HG02642 (cell line): ENCODE results near the gene PCDHGB3.
A peak's percentile ranks its signal among the peaks of the same experiment; 100 is the strongest.
"Not testable (repeated sequence)": the region's sequence is repeated elsewhere in the genome, so short reads cannot be mapped to it uniquely, and the experiment has no call there.

ENCODE experiments used
- ATAC-seq: cut with Tn5 transposase; IDR thresholded peaks from one replicate; pipeline ENCODE4 v1.9.1; 2021; ENCODE audit warnings: mild to moderate bottlenecking; ENCODE audit not compliant: unreplicated experiment, poor library complexity

PCDHGB3 gene

DNA sequence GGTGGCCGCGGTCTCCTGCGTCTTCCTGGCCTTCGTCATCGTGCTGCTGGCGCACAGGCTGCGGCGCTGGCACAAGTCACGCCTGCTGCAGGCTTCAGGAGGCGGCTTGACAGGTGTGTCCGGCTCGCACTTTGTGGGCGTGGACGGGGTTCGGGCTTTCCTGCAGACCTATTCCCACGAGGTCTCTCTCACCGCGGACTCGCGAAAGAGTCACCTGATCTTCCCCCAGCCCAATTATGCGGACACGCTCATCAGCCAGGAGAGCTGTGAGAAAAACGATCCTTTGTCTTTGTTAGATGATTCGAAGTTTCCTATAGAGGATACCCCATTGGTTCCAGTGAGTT lies 45.2 kb downstream of the PCDHGB3 start:
- ATAC-seq = not testable (repeated sequence)

GRCh38 chr5:141417494-141418172 lies 47.6 kb downstream of the PCDHGB3 start, which contains the start of gene PCDHGB7:
TSS of gene PCDHGB7 (plus strand) at chr5:141417677. CDS start at chr5:141417860, 183 bp downstream.
- peak; percentile 84 for ATAC-seq

- no peak for ATAC-seq
Measured at GRCh38 chr5:141419074-141419880, 49.2 kb downstream of the PCDHGB3 start.

GRCh38 chr5:141420855-141421488 lies 50.9 kb downstream of the PCDHGB3 start, which contains the start of gene PCDHGA11:
TSS of gene PCDHGA11 (plus strand) at chr5:141421051. CDS start at chr5:141421228, 177 bp downstream.
- no peak for ATAC-seq

DNA sequence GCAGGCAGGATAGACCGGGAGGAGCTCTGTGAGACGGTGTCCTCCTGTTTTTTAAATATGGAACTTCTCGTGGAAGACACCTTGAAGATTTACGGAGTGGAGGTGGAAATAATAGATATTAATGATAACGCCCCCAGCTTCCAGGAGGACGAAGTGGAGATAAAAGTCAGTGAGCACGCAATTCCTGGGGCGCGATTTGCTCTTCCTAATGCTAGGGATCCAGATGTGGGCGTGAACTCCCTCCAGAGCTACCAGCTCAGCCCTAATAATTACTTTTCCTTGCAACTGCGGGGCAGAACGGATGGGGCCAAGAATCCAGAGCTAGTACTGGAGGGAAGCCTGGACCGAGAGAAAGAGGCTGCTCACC lies 51.4 kb downstream of the PCDHGB3 start:
- no peak for ATAC-seq
